Epithelial cell of alveolus of lung (primary cell): ENCODE data around the gene DR1. TPM values are rescaled to one million over a fixed set of nuclear protein-coding genes. Genes with fewer than 3 reads are reported as not detected.

Source experiments
- total RNA-seq: library from RNA; depleted of rRNA; stranded (reverse); fragments of >200 nt; gene quantifications from 2 replicates; pipeline ENCODE4 v1.2.1, GENCODE V29; 2015

Gene DR1
- total RNA-seq = 31.2 and 39.3 TPM in 2 replicates

DNA sequence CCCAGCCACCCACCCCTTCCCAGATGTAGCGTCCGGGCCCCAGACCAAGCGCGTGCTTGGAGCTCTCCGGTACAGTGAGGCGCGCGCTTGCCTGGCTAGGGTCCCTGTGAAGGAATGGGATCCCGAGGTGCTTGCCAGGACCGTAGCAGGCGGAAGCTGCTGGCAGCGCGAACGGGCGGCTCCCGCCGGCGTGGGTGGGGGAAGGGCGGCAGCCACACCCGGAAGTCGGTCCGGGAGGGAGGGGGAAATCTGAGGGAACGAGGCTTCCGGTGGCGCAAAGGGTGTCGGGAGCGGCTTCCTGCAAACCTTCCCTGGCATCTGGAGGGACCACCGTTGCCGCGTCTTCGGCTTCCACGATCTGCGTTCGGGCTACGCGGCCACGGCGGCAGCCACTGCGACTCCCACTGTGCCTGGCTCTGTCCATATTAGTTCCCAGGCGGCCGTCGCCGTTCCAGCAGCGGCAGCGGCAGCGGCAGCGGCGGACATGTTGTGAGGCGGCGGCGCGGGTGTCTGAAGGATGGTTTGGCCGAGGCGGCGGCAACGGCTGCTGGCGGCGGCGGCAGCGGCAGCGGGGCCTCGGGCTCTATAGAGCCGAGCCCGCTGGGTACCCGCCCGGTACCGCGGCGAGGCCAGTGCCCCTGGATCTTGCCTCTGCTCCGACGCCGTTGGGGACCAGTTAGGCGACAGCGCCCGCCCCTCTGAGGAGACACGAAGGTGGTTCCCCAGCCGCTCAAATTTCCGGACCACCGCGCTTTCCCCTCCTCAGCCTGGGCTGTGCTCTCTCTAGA is at the start of gene DR1:
TSS of gene DR1 (plus strand) at position 275 of the 788 bp plus-strand sequence. CDS start 739 bp downstream, outside the sequence.

Other genes with a start within 250 kb of the DR1 start
- gene TMED5, start 165.5 kb upstream of the DR1 start, total RNA-seq = 57.0 and 83.8 TPM in 2 replicates
- gene CCDC18, start 165.2 kb upstream of the DR1 start, total RNA-seq = 4.6 and 9.2 TPM in 2 replicates
- gene FNBP1L, start 102.2 kb downstream of the DR1 start, total RNA-seq = 14.0 and 18.0 TPM in 2 replicates